ENCODE measurements around the gene PROM2.

Gene PROM2

GRCh38 chr2:95325590-95326432 lies 51.6 kb downstream of the PROM2 start:
- FAIRE-seq: no peak

GRCh38 chr2:95326433-95327140 lies 52.3 kb downstream of the PROM2 start:
- no peak for FAIRE-seq

- no peak for FAIRE-seq
These were observed 53.6 kb downstream of the PROM2 start for GRCh38 chr2:95327861-95328260.

GRCh38 chr2:95328358-95329125 lies 54.3 kb downstream of the PROM2 start:
- FAIRE-seq: no peak

DNA sequence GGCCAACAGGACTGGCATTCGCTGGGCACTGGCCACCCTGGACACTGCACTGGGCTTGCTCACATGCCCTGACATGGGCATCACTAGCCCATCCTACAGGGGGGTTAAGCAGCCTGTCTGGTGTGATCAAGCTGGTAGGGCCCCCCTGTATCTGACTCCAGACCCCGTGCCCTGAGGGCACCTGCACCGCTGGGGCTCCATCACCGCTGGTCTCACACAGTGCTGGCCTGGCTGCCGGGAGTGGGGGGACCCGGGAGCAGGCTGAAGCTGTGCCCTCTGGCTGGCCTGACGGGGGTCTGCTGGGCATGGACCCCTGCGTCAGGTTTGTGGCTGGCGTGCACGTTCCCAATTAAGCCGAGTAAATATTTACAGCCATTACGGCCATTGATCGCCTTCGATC lies 55.2 kb downstream of the PROM2 start:
- FAIRE-seq: no peak

DNA sequence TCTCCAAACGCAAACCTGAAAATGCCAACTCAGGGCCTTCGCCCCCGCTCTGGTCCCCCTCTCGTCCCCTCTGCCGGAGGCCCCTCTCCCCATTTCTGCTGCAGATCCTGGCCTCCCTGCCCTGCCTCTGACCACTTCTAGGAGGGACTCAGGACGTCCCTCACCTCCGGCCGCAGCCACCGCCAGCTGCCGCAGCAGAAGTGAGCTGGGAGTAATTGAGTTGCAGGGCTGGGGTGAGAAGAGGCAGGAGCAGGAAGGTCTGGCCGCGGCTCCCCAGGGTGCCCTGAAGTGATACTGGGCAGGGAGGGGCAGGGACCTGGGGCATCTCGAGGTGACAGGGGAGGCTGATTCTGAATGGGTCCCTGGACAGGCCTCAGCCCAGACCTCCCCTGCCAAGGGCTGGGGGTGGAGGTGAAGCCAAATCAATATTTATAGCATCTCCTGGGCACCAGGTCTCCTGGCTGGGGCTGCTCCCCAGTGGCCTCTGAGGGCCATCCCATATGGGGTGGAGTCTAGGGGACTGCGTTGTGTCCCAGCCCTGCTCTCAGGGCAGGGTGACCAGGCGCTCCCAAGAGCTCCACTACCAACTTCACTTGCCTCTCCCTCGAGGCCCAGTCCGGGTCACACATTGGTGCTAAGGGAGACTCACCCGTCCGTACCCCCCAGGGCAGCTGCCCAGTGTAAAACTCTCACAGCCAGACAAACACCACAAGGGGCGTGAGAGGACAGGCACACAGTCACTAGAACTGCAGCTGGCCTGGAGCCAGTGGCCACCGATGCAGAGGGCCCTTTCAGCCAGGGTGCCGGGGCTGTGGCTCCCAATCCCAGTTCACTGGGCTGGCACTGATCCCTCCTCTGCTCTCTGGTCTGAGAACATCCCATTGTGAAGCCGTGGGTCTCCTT lies 55.9 kb downstream of the PROM2 start:
- FAIRE-seq: no peak

DNA sequence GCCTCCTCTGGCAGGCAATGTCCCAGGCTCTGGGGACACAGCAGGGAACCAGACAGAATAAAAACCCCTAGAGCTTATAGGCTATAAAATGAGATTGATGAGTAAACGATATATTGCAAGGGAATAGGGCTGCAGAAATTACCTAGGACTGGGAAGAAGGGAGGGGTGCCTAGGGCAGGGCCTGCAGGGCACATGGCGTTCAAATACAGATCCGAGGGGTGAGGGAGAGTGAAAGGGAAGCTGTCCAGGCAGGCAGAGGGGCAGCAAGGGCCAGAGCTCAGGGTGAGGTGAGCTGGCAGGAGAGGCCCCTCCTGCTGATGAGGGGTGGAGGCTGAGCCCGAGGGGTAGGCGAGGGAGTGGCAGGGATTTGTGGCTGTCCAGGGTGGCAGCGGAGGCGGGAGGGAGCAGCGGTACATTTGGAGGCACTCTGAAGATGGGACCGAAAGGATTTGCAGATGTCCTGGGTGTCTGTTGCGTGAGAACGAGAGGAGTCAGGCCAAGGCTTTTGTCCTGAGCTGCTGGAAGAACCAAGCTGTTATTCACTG lies 56.6 kb downstream of the PROM2 start:
- FAIRE-seq: no peak

GRCh38 chr2:95331606-95332005 lies 57.4 kb downstream of the PROM2 start:
- FAIRE-seq: no peak

DNA sequence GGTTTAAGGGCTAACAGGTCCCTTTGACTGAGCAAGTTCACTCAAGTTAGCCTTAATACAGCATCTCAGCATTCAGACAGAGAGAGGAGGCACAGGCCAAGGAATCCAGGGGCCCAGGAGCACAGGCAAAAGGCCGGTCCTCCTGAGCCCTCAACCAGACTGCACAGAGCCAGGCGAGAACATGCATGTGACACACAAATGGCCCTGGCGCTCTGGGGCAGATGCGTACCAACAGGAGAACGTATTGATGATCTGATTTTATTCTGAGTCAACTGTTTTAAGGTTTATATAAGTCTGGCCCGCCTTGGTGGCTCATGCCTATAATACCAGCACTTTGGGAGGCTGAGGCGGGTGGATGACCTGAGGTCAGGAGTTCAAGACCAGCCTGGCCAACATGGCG lies 57.8 kb downstream of the PROM2 start:
- FAIRE-seq: no peak

DNA sequence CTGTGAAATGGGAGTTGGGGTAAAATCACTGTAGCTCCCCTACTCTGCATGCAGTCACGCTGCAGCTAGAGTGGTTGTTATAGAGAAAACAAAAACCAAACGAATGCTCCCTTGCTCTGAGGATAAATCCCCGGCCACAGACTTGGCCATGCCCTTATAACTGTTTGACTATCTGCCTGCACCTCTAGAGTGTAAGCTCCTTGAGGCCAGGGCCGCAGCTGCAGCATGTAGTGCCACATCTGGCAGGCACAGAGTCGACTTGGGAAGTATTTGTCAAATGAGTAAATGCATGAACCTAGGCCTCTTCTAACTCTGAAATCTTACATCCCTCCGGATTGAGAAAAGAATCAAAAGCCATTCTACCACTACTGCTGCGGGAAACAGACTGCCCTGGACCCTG lies 58.8 kb downstream of the PROM2 start:
- no peak for FAIRE-seq

DNA sequence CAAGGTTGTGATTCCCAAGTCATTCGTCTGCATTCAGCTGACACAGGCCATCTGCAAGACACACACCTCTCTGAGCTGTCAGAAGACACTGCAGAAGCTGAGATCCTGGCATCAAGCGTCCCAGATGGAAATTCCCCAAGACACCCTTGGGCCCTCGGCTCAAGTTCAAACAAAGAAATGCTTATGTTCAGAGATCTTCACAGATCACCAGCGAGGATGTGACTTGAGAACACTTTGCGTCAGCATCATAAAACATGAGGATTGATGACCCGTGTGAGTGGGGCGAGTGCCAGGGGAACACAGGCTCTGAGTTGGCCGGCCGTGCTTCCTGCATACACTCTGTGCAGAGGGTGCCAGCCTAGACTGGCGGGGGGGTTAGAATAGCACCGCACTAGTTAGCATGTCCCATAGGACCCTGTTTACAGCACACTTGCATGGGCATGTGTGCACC lies 59.7 kb downstream of the PROM2 start:
- no peak for FAIRE-seq

DNA sequence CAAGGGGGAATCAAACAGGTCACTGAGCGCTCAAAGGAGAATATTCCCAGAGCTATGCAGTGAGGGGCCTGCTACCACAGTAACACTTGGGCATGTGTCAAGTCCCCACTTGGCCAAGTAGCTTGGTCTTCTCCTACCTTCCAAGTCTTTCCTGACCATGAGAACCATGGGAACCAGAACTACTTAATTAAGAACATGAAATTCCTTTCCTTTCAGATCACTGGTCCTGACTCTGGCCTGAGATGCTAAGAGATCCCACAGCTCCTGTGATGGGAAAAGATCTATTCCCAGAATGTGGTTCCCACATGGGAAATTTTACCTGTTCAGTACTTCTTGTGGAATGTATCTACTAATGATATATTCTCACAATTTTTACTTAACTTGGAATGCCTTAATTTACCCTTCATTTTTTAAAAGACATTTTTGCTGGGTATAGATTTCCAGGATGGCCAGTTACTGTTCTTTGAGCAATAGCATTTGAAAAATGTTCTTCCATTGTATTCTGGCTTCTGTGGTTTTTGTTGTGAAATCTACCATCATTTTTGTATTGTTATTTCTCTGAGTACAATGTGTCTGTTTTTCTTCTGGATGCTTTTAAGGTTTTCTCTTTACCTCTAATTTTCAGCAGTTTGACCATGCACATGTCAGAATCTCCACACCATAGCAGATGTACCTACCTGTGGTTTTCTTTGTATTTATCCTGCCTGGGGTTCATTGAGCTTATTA lies 60.8 kb downstream of the PROM2 start:
- no peak for FAIRE-seq

DNA sequence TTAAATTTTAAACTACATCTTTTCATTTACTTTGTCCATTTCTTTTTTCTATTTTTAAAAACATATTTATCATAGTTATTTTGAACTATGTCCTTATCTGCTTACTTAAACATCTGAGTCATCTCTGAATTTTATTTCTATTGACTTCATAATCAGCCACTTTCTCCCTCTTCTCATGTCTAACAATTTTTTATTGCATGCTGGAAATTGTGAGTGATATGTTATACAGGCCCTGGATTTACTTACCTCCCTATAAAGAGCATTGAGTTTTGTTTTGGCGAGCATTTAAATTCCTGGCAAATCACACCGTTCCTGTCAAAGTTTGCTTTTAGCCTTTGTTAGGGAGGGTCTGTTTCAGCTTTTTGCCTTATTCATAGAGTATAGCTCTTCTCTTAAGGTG lies 62.2 kb downstream of the PROM2 start:
- no peak for FAIRE-seq

DNA sequence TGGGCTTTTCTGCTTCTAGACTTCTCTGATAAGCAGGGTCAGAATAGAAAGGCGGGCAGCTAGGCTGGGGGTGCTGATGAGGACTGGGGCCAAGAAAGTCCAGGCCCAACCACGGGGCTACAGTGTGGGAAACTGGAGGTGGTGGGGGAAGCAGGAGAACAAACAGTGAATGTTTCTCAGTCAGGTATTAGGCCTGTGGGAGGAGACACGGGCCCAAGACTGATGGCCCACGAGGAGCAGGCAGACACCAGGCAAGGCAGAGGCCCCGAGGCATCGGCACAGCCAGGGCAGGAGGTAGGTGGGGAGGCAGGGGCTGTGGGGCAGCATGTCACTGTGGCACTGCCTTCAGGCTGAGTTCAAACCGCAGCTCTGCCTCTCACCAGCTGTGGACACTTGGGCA lies 63.6 kb downstream of the PROM2 start:
- no peak for FAIRE-seq

All from islet of Langerhans (tissue), 1 donor.